B cell (primary cell): ENCODE results near the gene NT5E. TPM values are rescaled to one million over a fixed set of nuclear protein-coding genes. Genes with fewer than 3 reads are reported as not detected.

Experiments used
- ATAC-seq: fragments of 200-7000 bp; cut with Tn5 transposase; one replicate; pipeline ENCODE4 v1.10.0; 2021; ENCODE audit warnings: low read depth, mild to moderate bottlenecking, moderate number of reproducible peaks, moderate library complexity
- CTCF ChIA-PET: fragments of 350-600 bp; sonication (Branson Sonifier 250); formaldehyde crosslinking; loops from one replicate; lab custom pipeline; 2021; ENCODE audit warnings: antibody characterized with exemption, inconsistent platforms; lab: Charles Lee
- POLR2A ChIA-PET: fragments of 350-600 bp; sonication (Branson Sonifier 250); formaldehyde crosslinking; loops from one replicate; lab custom pipeline; 2021; ENCODE audit warnings: antibody characterized with exemption; lab: Charles Lee
- DNase-seq: peaks from one replicate; pipeline ENCODE4 v3.0.0; 2013
- H2AFZ ChIP-seq: 2 replicates; pipeline ENCODE4 v1.6.1; 2012; ENCODE audit warnings: mild to moderate bottlenecking, low read depth, low read length; ENCODE audit not compliant: insufficient read depth, poor library complexity, severe bottlenecking
- H3K27ac ChIP-seq, 2 donors: 1 replicate in 1 of 2; 2 replicates in 1 of 2; pipeline ENCODE4 v1.5.1; 2012 to 2013; ENCODE audit warnings: low read length in 2 of 2, mild to moderate bottlenecking in 2 of 2, moderate library complexity in 1 of 2
- H3K27me3 ChIP-seq, 4 experiments: fragments of 200-600 bp in 1 of 4; sonication (generic) in 1 of 4; replicated peaks in 1 of 4; 1 replicate in 2 of 4; 2 replicates in 2 of 4; pipeline versions ENCODE4 v1.6.1 to v1.7.0; 2013 to 2016; ENCODE audit warnings: low read length in 3 of 4, mild to moderate bottlenecking in 2 of 4, mixed read lengths in 1 of 4, moderate library complexity in 1 of 4; ENCODE audit not compliant: insufficient read depth in 4 of 4, control insufficient read depth in 3 of 4; ENCODE audit errors: control extremely low read depth in 1 of 4
- H3K36me3 ChIP-seq, 2 experiments: replicated peaks in 1 of 2; 1 replicate in 1 of 2; 2 replicates in 1 of 2; pipeline versions ENCODE4 v1.6.1 to v1.7.1; 2013; ENCODE audit warnings: low read length in 1 of 2; ENCODE audit not compliant: insufficient read depth in 2 of 2, control insufficient read depth in 1 of 2; ENCODE audit errors: control extremely low read depth in 1 of 2, extremely low read depth in 1 of 2
- H3K4me1 ChIP-seq, 2 donors: fragments of 200-600 bp in 1 of 2; sonication (generic) in 1 of 2; 1 replicate in 1 of 2; 2 replicates in 1 of 2; pipeline versions ENCODE4 v1.5.1 to v1.6.1; 2013 to 2017; ENCODE audit warnings: low read length in 2 of 2; ENCODE audit not compliant: control insufficient read depth in 2 of 2, insufficient read depth in 2 of 2
- H3K4me2 ChIP-seq: replicated peaks from 2 replicates; pipeline ENCODE3; 2012; ENCODE audit warnings: mild to moderate bottlenecking, low read depth, low read length; ENCODE audit not compliant: poor library complexity, severe bottlenecking
- H3K4me3 ChIP-seq, 5 experiments: fragments of 200-600 bp in 1 of 5; sonication (generic) in 1 of 5; 1 replicate in 3 of 5; 2 replicates in 2 of 5; pipeline versions ENCODE4 v1.5.1 to v1.7.0; 2011 to 2016; ENCODE audit warnings: low read length in 4 of 5, mild to moderate bottlenecking in 4 of 5, low read depth in 2 of 5, control low read depth in 1 of 5, moderate library complexity in 1 of 5; ENCODE audit not compliant: insufficient read depth in 1 of 5; ENCODE audit errors: control extremely low read depth in 1 of 5, extremely low read depth in 1 of 5
- H3K79me2 ChIP-seq: fragments of 200-600 bp; sonication (generic); one replicate; pipeline ENCODE4 v1.6.0; 2016; ENCODE audit warnings: low read length; ENCODE audit not compliant: control insufficient read depth, insufficient read depth
- H3K9ac ChIP-seq: fragments of 200-600 bp; sonication (generic); 2 replicates; pipeline ENCODE4 v1.6.1; 2017; ENCODE audit warnings: mild to moderate bottlenecking, low read length, moderate library complexity
- H3K9me3 ChIP-seq, 3 donors: one replicate each; pipeline versions ENCODE4 v1.6.1 to v1.7.1; 2013; ENCODE audit warnings: low read length in 2 of 3; ENCODE audit not compliant: control insufficient read depth in 2 of 3, insufficient read depth in 1 of 3; ENCODE audit errors: control extremely low read depth in 1 of 3
- H4K20me1 ChIP-seq: 2 replicates; pipeline ENCODE4 v1.6.0; 2012; ENCODE audit warnings: mild to moderate bottlenecking, low read length; ENCODE audit not compliant: insufficient read depth, control insufficient read depth, poor library complexity, severe bottlenecking
- H3K27ac Mint-ChIP-seq: one replicate; pipeline ENCODE4 v1.8.0; 2021; ENCODE audit warnings: mixed read lengths
- H3K27me3 Mint-ChIP-seq: one replicate; pipeline ENCODE4 v1.8.0; 2021; ENCODE audit warnings: mixed read lengths
- H3K4me1 Mint-ChIP-seq: one replicate; pipeline ENCODE4 v1.8.0; 2021; ENCODE audit warnings: mixed read lengths
- H3K4me3 Mint-ChIP-seq: one replicate; pipeline ENCODE4 v1.8.0; 2021; ENCODE audit warnings: mixed read lengths
- H3K9me3 Mint-ChIP-seq: one replicate; pipeline ENCODE4 v1.8.0; 2022; ENCODE audit warnings: mixed read lengths; ENCODE audit not compliant: insufficient read depth
- CTCF ChIP-seq: fragments of 200-600 bp; IDR thresholded peaks from one replicate; pipeline ENCODE4 v1.8.0; 2022; ENCODE audit warnings: antibody characterized with exemption, mild to moderate bottlenecking
- EZH2 ChIP-seq: IDR thresholded peaks from 2 replicates; pipeline ENCODE4 v1.6.1; 2012; ENCODE audit warnings: borderline replicate concordance, low read depth, mild to moderate bottlenecking, moderate library complexity, low read length; ENCODE audit not compliant: insufficient read depth, poor library complexity, severe bottlenecking
- WGBS: methylation state at CpG from one replicate; pipeline ENCODE4 v1.1.5; 2013; ENCODE audit warnings: missing lambda C conversion rate; ENCODE audit not compliant: insufficient coverage; 5-methylcytosine and 5-hydroxymethylcytosine counted together
- intact Hi-C: fragments of 100-400 bp; cut with micrococcal nuclease; formaldehyde crosslinking; loops from one replicate; pipeline ENCODE4 v1.10.0; 2022
- polyA plus RNA-seq: library from polyadenylated mRNA; depleted of rRNA; stranded (reverse); fragments of >200 nt; gene quantifications from 2 replicates; pipeline ENCODE4 v1.2.3, GENCODE V29; 2012
- total RNA-seq, 2 donors: library from RNA; stranded (reverse); fragments of 120-200 nt in 1 of 2; gene quantifications; 1 replicate in 1 of 2; 2 replicates in 1 of 2; pipeline versions ENCODE4 v1.2.3 to v1.2.4, GENCODE V29; 2013 to 2022

NT5E gene
- total and polyA plus RNA-seq, 2 donors (not counting 1 experiment from before 2014, with no cell fraction given), result 11.6 to 23.2 TPM

GRCh38 chr6:85496009-85496579, 46.2 kb downstream of the NT5E start:
- TF ChIP-seq EZH2 (no peak), CTCF (no peak)
- H3K27ac Mint-ChIP-seq, result no peak overlapping the region
- Histone ChIP-seq H3K36me3 (no peaks in the 10 kb centered on the region), H4K20me1 (no peaks in the 10 kb centered on the region), H3K27ac (no peak overlapping the region), H3K79me2 (no peaks in the 10 kb centered on the region), H3K27me3 (no peaks in the 10 kb centered on the region), H3K4me1 (no peaks in the 10 kb centered on the region), H3K9ac (no peak overlapping the region), H2AFZ (no peak overlapping the region), H3K4me3 (no peak overlapping the region), H3K9me3 (peaks cover 0 to 14% (median 7%) of the 10 kb centered on the region in 3 donors), H3K4me2 (no peak overlapping the region)
- WGBS, result 79% methylated on average over 3 of the region's 8 CpGs
- ChIA-PET POLR2A (no interaction called here), CTCF (interaction anchor here (1.1 kb wide), 1 partner anchor 13 kb away, joined by 3 read pairs; no protein-coding TSS in a partner anchor)
- intact Hi-C loops, result no loop called here
- H3K4me3 Mint-ChIP-seq, result no peak overlapping the region
- peaks cover 9% of the 10 kb centered on the region for H3K9me3 Mint-ChIP-seq
- no peak for DNase-seq
- ATAC-seq, result no peak
- no peaks in the 10 kb centered on the region for H3K4me1 Mint-ChIP-seq
- H3K27me3 Mint-ChIP-seq, result no peaks in the 10 kb centered on the region

GRCh38 chr6:85496856-85497255, 47.0 kb downstream of the NT5E start:
- H3K9ac ChIP-seq, result no peak overlapping the region
- no peak overlapping the region for H3K4me2 ChIP-seq
- intact Hi-C loops, result no loop called here
- no peaks in the 10 kb centered on the region for H3K4me1 Mint-ChIP-seq
- H3K4me3 ChIP-seq, result no peak overlapping the region
- CTCF ChIA-PET, result interaction anchor here (1.1 kb wide), 1 partner anchor 14 kb away, joined by 3 read pairs; no protein-coding TSS in a partner anchor
- no peak overlapping the region for H3K27ac Mint-ChIP-seq
- no peak overlapping the region for H3K27ac ChIP-seq
- H3K79me2 ChIP-seq, result no peaks in the 10 kb centered on the region
- no peaks in the 10 kb centered on the region for H4K20me1 ChIP-seq
- H2AFZ ChIP-seq, result no peak overlapping the region
- H3K4me1 ChIP-seq, result no peaks in the 10 kb centered on the region
- 95% methylated on average over 4 of the region's 5 CpGs for WGBS
- no peaks in the 10 kb centered on the region for H3K27me3 Mint-ChIP-seq
- no peak overlapping the region for H3K4me3 Mint-ChIP-seq
- no peak for TF ChIP-seq CTCF
- TF ChIP-seq EZH2, result no peak
- no peaks in the 10 kb centered on the region for H3K36me3 ChIP-seq
- peaks cover 9% of the 10 kb centered on the region for H3K9me3 Mint-ChIP-seq
- POLR2A ChIA-PET, result no interaction called here
- H3K27me3 ChIP-seq, result no peaks in the 10 kb centered on the region
- DNase-seq (no peak), ATAC-seq (no peak)
- peaks cover 0 to 14% (median 7%) of the 10 kb centered on the region in 3 donors for H3K9me3 ChIP-seq
